Measurements from ENCODE around the gene MYO9A. TPM values are rescaled to one million over a fixed set of nuclear protein-coding genes. Genes with fewer than 3 reads are reported as not detected.
A peak's percentile ranks its signal among the peaks of the same experiment; 100 is the strongest.
"Not testable (repeated sequence)": the region's sequence is repeated elsewhere in the genome, so short reads cannot be mapped to it uniquely, and the experiment has no call there.

The MYO9A gene
- total and polyA plus RNA-seq, 3 donors from 2014 or later: 68.9 to 126 (median 103) TPM

- no peak for DNase-seq
- Histone ChIP-seq H3K27ac (no peak overlapping the region), H3K9me3 (no peaks in the 10 kb centered on the region), H3K4me1 (no peaks in the 10 kb centered on the region), H3K27me3 (no peaks in the 10 kb centered on the region), H3K4me3 (no peak overlapping the region), H3K36me3 (ENCODE audit: low read depth, missing control alignments) (no peaks in the 10 kb centered on the region)
- WGBS, 2 donors: 91 to 92% methylated on average over 1 of the region's 1 CpG
- intact Hi-C loops (cut with DNase I; ENCODE audit: low total_unique reads): no loop called here
- TF ChIP-seq CTCF (IDR thresholded peaks at IDR 0.05) (no peak), POLR2A (IDR thresholded peaks at IDR 0.05) (no peak)
Measured at GRCh38 chr15:71999807-72000206, 118.1 kb downstream of the MYO9A start.

GRCh38 chr15:71998717-71999116 is 119.2 kb downstream of the MYO9A start:
- H3K4me1 ChIP-seq; H3K27me3 ChIP-seq; intact Hi-C loops (cut with DNase I; ENCODE audit: low total_unique reads); H3K4me3 ChIP-seq; DNase-seq; H3K27ac ChIP-seq; H3K36me3 ChIP-seq (ENCODE audit: low read depth, missing control alignments); H3K9me3 ChIP-seq: not testable (repeated sequence)
- WGBS, 2 donors: 94 to 95% methylated on average over 5 of the region's 6 CpGs

DNA sequence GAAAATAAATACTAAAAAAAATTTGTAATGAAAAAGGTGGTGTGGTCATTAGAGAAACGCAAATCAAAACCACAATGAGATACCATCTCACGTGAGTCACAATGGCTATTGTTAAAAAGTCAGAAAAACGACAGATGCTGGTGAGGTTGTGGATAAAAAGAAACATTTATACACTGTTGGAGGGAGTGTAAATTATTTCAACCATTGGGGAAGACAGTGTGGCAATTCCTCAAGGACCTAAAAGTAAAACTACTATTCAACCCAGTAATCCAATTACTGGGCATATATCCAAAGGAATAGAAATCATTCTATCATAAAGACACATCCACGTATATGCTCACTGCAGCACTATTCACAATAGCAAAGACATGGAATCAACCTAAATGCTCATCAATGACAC is 120.3 kb downstream of the MYO9A start:
- no peaks in the 10 kb centered on the region for H3K36me3 ChIP-seq (ENCODE audit: low read depth, missing control alignments)
- no peak for TF ChIP-seq POLR2A (IDR thresholded peaks at IDR 0.05)
- TF ChIP-seq CTCF (IDR thresholded peaks at IDR 0.05): no peak
- H3K9me3 ChIP-seq: no peaks in the 10 kb centered on the region
- WGBS, 2 donors: 69 to 77% methylated on average over 4 of the region's 4 CpGs
- H3K27me3 ChIP-seq: no peaks in the 10 kb centered on the region
- no peak overlapping the region for H3K4me3 ChIP-seq
- no peaks in the 10 kb centered on the region for H3K4me1 ChIP-seq
- intact Hi-C loops (cut with DNase I; ENCODE audit: low total_unique reads): no loop called here
- no peak overlapping the region for H3K27ac ChIP-seq
- no peak for DNase-seq

GRCh38 chr15:71975816-71976150 is 142.2 kb downstream of the MYO9A start:
- peaks cover 3% of the 10 kb centered on the region for H3K4me1 ChIP-seq
- intact Hi-C loops (cut with DNase I; ENCODE audit: low total_unique reads): no loop called here
- H3K4me3 ChIP-seq: no peak overlapping the region
- WGBS, 2 donors: 56 to 59% methylated on average over 6 of the region's 6 CpGs
- peak; percentile 40 for DNase-seq
- H3K27me3 ChIP-seq: no peaks in the 10 kb centered on the region
- TF ChIP-seq POLR2A (IDR thresholded peaks at IDR 0.05) (no peak), CTCF (IDR thresholded peaks at IDR 0.05) (no peak)
- H3K36me3 ChIP-seq (ENCODE audit: low read depth, missing control alignments): no peaks in the 10 kb centered on the region
- H3K9me3 ChIP-seq: no peaks in the 10 kb centered on the region
- H3K27ac ChIP-seq: peak overlapping the region; percentile 53 to 59

GRCh38 chr15:71974211-71974610 is 143.7 kb downstream of the MYO9A start:
- intact Hi-C loops (cut with DNase I; ENCODE audit: low total_unique reads): no loop called here
- Histone ChIP-seq H3K4me1 (peaks cover 3% of the 10 kb centered on the region), H3K27me3 (no peaks in the 10 kb centered on the region), H3K4me3 (no peak overlapping the region), H3K9me3 (no peaks in the 10 kb centered on the region), H3K36me3 (ENCODE audit: low read depth, missing control alignments) (no peaks in the 10 kb centered on the region), H3K27ac (no peak overlapping the region)
- 90 to 94% methylated on average over 3 of the region's 3 CpGs for WGBS, 2 donors
- no peak for DNase-seq
- TF ChIP-seq POLR2A (IDR thresholded peaks at IDR 0.05) (no peak), CTCF (IDR thresholded peaks at IDR 0.05) (no peak)
